ENCODE measurements around the gene EME2. TPM values are rescaled to one million over a fixed set of nuclear protein-coding genes. Genes with fewer than 3 reads are reported as not detected.

The EME2 gene
- total RNA-seq, 1 experiment from 2014 or later, result 36.3 TPM

DNA sequence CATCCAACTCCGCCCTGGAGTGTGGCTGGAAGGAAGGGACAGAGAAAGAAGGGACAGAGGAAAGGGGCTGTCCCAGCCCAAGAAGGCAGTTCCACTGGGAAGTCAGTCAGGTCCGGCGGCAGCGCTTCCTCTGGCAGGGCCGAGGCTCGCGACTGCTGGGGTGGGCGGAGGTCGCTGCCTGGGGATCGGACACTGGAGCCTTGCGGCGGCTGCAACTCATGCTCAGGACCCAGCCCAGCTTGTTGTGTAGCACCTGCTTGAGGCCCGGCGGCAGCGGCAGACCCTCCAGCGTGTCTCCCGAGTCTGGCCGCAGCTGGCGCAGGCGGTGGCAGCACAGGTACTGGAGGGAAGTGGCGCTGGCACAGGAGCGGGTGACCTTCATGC is 4.4 kb downstream of the EME2 start:
- H3K27me3 ChIP-seq (ENCODE audit: insufficient read depth, low read length), result no peaks in the 10 kb centered on the region
- no peak overlapping the region for H3K4me2 ChIP-seq (ENCODE audit: low read length)
- H3K36me3 ChIP-seq (ENCODE audit: control insufficient read depth in 1 of 2, insufficient read depth in 2 of 2, low read length in 2 of 2), result peaks cover 0 to 5% of the 10 kb centered on the region in 2 experiments; a peak in 3 of 4 replicates
- H2AFZ ChIP-seq (ENCODE audit: low read depth, low read length, poor library complexity, severe bottlenecking), result no peak overlapping the region
- no peaks in the 10 kb centered on the region for H4K20me1 ChIP-seq (ENCODE audit: insufficient read depth)
- intact Hi-C loops (cut with micrococcal nuclease), result no loop called here
- H3K9ac ChIP-seq (ENCODE audit: low read length), result no peak overlapping the region
- no peak overlapping the region for H3K4me3 ChIP-seq (replicated peaks in 1 of 2; ENCODE audit: low read depth in 1 of 2, low read length in 2 of 2)
- RAD21 ChIA-PET (ENCODE audit: low non-redundant PET in 1 of 2, low total read pairs in 2 of 2, uncharacterized antibody in 2 of 2, unreplicated experiment in 2 of 2), result no interaction called here
- TF ChIP-seq TCF7L2 (IDR thresholded peaks at IDR 0.05; ENCODE audit: borderline replicate concordance, extremely low read depth, insufficient read depth, insufficient read length), result no peak
- peaks cover 6 to 29% of the 10 kb centered on the region in 2 experiments for H3K4me1 ChIP-seq (ENCODE audit: control insufficient read depth in 1 of 2, insufficient read depth in 2 of 2, low read length in 2 of 2)
- no TSS peak for BruUV-seq (replicated peaks)
- peaks cover 38% of the 10 kb centered on the region for H3K79me2 ChIP-seq (ENCODE audit: insufficient read depth, low read length)
- no peak overlapping the region for H3K27ac ChIP-seq (ENCODE audit: low read depth, low read length)
- CTCF ChIA-PET, result no interaction called here
- H3K9me2 ChIP-seq (ENCODE audit: insufficient read depth), result no peaks in the 10 kb centered on the region
- ATAC-seq, result no peak
- DNase-seq (ENCODE audit: low read depth, low spot score), result no peak
- no peaks in the 10 kb centered on the region for H3K9me3 ChIP-seq (ENCODE audit: control insufficient read depth in 1 of 2, insufficient read depth in 1 of 2, low read depth in 1 of 2, low read length in 2 of 2)
- POLR2A ChIA-PET, result no interaction called here

GRCh38 chr16:1777375-1778199 is 5.0 kb downstream of the EME2 start:
- no TSS peak for BruUV-seq (replicated peaks)
- no peak for DNase-seq (ENCODE audit: low read depth, low spot score)
- Histone ChIP-seq H3K4me3 (replicated peaks in 1 of 2; ENCODE audit: low read depth in 1 of 2, low read length in 2 of 2) (no peak overlapping the region), H3K9ac (ENCODE audit: low read length) (no peak overlapping the region), H3K9me3 (ENCODE audit: control insufficient read depth in 1 of 2, insufficient read depth in 1 of 2, low read depth in 1 of 2, low read length in 2 of 2) (no peaks in the 10 kb centered on the region), H2AFZ (ENCODE audit: low read depth, low read length, poor library complexity, severe bottlenecking) (no peak overlapping the region), H3K9me2 (ENCODE audit: insufficient read depth) (no peaks in the 10 kb centered on the region), H3K4me1 (ENCODE audit: control insufficient read depth in 1 of 2, insufficient read depth in 2 of 2, low read length in 2 of 2) (peaks cover 6 to 29% of the 10 kb centered on the region in 2 experiments), H3K27ac (ENCODE audit: low read depth, low read length) (no peak overlapping the region), H3K79me2 (ENCODE audit: insufficient read depth, low read length) (peaks cover 32% of the 10 kb centered on the region), H3K36me3 (ENCODE audit: control insufficient read depth in 1 of 2, insufficient read depth in 2 of 2, low read length in 2 of 2) (no peaks in the 10 kb centered on the region; a peak in 2 of 4 replicates), H3K27me3 (ENCODE audit: insufficient read depth, low read length) (no peaks in the 10 kb centered on the region), H3K4me2 (ENCODE audit: low read length) (no peak overlapping the region), H4K20me1 (ENCODE audit: insufficient read depth) (no peaks in the 10 kb centered on the region)
- POLR2A ChIA-PET, result no interaction called here
- TF ChIP-seq TCF7L2 (IDR thresholded peaks at IDR 0.05; ENCODE audit: borderline replicate concordance, extremely low read depth, insufficient read depth, insufficient read length), result no peak
- TF ChIP-seq ZNF274 (IDR thresholded peaks at IDR 0.05; ENCODE audit: low read depth, low read length), result no peak
- TF ChIP-seq, protein P1, sequence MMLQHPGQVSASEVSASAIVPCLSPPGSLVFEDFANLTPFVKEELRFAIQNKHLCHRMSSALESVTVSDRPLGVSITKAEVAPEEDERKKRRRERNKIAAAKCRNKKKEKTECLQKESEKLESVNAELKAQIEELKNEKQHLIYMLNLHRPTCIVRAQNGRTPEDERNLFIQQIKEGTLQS (IDR thresholded peaks at IDR 0.05), result no peak
- no peak for TF ChIP-seq SIN3A (IDR thresholded peaks at IDR 0.05; ENCODE audit: low read depth)
- TF ChIP-seq, protein P2, sequence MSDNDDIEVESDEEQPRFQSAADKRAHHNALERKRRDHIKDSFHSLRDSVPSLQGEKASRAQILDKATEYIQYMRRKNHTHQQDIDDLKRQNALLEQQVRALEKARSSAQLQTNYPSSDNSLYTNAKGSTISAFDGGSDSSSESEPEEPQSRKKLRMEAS (IDR thresholded peaks at IDR 0.05), result no peak
- no peak for TF ChIP-seq ZFX (IDR thresholded peaks at IDR 0.05)
- TF ChIP-seq JUND (IDR thresholded peaks at IDR 0.05), result no peak
- no peak for TF ChIP-seq EZH2phosphoT487 (IDR thresholded peaks at IDR 0.05; ENCODE audit: borderline replicate concordance)
- TF ChIP-seq ELF1 (IDR thresholded peaks at IDR 0.05; ENCODE audit: borderline replicate concordance, low read depth), result no peak
- TF ChIP-seq EZH2 (IDR thresholded peaks at IDR 0.05), result no peak
- TF ChIP-seq RAD21 (IDR thresholded peaks at IDR 0.05; ENCODE audit: low read depth), result no peak
- TF ChIP-seq CEBPB (IDR thresholded peaks at IDR 0.05; ENCODE audit: low read depth), result no peak
- TF ChIP-seq, protein P3, sequence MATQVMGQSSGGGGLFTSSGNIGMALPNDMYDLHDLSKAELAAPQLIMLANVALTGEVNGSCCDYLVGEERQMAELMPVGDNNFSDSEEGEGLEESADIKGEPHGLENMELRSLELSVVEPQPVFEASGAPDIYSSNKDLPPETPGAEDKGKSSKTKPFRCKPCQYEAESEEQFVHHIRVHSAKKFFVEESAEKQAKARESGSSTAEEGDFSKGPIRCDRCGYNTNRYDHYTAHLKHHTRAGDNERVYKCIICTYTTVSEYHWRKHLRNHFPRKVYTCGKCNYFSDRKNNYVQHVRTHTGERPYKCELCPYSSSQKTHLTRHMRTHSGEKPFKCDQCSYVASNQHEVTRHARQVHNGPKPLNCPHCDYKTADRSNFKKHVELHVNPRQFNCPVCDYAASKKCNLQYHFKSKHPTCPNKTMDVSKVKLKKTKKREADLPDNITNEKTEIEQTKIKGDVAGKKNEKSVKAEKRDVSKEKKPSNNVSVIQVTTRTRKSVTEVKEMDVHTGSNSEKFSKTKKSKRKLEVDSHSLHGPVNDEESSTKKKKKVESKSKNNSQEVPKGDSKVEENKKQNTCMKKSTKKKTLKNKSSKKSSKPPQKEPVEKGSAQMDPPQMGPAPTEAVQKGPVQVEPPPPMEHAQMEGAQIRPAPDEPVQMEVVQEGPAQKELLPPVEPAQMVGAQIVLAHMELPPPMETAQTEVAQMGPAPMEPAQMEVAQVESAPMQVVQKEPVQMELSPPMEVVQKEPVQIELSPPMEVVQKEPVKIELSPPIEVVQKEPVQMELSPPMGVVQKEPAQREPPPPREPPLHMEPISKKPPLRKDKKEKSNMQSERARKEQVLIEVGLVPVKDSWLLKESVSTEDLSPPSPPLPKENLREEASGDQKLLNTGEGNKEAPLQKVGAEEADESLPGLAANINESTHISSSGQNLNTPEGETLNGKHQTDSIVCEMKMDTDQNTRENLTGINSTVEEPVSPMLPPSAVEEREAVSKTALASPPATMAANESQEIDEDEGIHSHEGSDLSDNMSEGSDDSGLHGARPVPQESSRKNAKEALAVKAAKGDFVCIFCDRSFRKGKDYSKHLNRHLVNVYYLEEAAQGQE (IDR thresholded peaks at IDR 0.05; ENCODE audit: low read depth), result no peak
- TF ChIP-seq YY1 (IDR thresholded peaks at IDR 0.05; ENCODE audit: extremely low read depth, insufficient replicate concordance, low read depth, low read length), result no peak
- no peak for TF ChIP-seq CBX3 (IDR thresholded peaks at IDR 0.05; ENCODE audit: low read depth)
- TF ChIP-seq FOSL1 (IDR thresholded peaks at IDR 0.05; ENCODE audit: low read depth), result no peak
- no peak for TF ChIP-seq EGR1 (IDR thresholded peaks at IDR 0.05; ENCODE audit: low read depth)
- CTCF ChIA-PET, result no interaction called here
- ATAC-seq, result no peak
- intact Hi-C loops (cut with micrococcal nuclease), result no loop called here
- RAD21 ChIA-PET (ENCODE audit: low non-redundant PET in 1 of 2, low total read pairs in 2 of 2, uncharacterized antibody in 2 of 2, unreplicated experiment in 2 of 2), result no interaction called here
